Neuronal stem cell (in vitro differentiated cells): ENCODE measurements around the gene MEGF8.

ENCODE experiments used
- DNase-seq: peaks from one replicate; pipeline ENCODE4 v3.0.0-alpha.2; 2013; ENCODE audit warnings: low spot score
- H2AFZ ChIP-seq: one replicate; pipeline ENCODE4 v1.6.1; 2013; ENCODE audit warnings: mild to moderate bottlenecking, low read length, inconsistent platforms
- H2AK5ac ChIP-seq: 2 replicates; pipeline ENCODE4 v1.6.1; 2013; ENCODE audit warnings: low read depth, mild to moderate bottlenecking, inconsistent platforms, low read length, moderate library complexity, mixed read lengths
- H2BK120ac ChIP-seq: 2 replicates; pipeline ENCODE4 v1.6.1; 2013; ENCODE audit warnings: low read depth, mild to moderate bottlenecking, inconsistent platforms, low read length, moderate library complexity, mixed read lengths
- H2BK12ac ChIP-seq: one replicate; pipeline ENCODE4 v1.6.1; 2013; ENCODE audit warnings: low read length, inconsistent platforms
- H2BK15ac ChIP-seq: 2 replicates; pipeline ENCODE4 v1.6.1; 2013; ENCODE audit warnings: mild to moderate bottlenecking, low read length, inconsistent platforms, mixed read lengths
- H2BK5ac ChIP-seq: one replicate; pipeline ENCODE4 v1.6.1; 2013; ENCODE audit warnings: inconsistent platforms, mild to moderate bottlenecking, low read length, moderate library complexity
- H3K14ac ChIP-seq: one replicate; pipeline ENCODE4 v1.6.1; 2013; ENCODE audit warnings: low read length, inconsistent platforms
- H3K18ac ChIP-seq: 2 replicates; pipeline ENCODE4 v1.6.1; 2013; ENCODE audit warnings: low read length, inconsistent platforms
- H3K23ac ChIP-seq: 2 replicates; pipeline ENCODE4 v1.6.1; 2013; ENCODE audit warnings: low read depth, mild to moderate bottlenecking, mixed read lengths, low read length, inconsistent platforms; ENCODE audit not compliant: poor library complexity
- H3K27ac ChIP-seq: replicated peaks from 3 replicates; pipeline ENCODE4 v1.5.1; 2013; ENCODE audit warnings: low read length, inconsistent platforms
- H3K27me3 ChIP-seq, 3 experiments: 2 replicates each; pipeline ENCODE4 v1.6.1; 2013; ENCODE audit warnings: low read length in 3 of 3, mild to moderate bottlenecking in 2 of 3, inconsistent platforms in 1 of 3, low read depth in 1 of 3, mixed read lengths in 1 of 3, moderate library complexity in 1 of 3; ENCODE audit not compliant: control insufficient read depth in 3 of 3, insufficient read depth in 3 of 3
- H3K36me3 ChIP-seq, 2 donors: replicated peaks in 1 of 2; 2 replicates each; pipeline ENCODE4 v1.6.1; 2013; ENCODE audit warnings: low read length in 2 of 2; ENCODE audit not compliant: control insufficient read depth in 2 of 2, insufficient read depth in 2 of 2
- H3K4ac ChIP-seq: 2 replicates; pipeline ENCODE4 v1.6.1; 2013; ENCODE audit warnings: inconsistent platforms, mild to moderate bottlenecking, low read length, moderate library complexity
- H3K4me1 ChIP-seq, 2 donors: 1 replicate in 1 of 2; 2 replicates in 1 of 2; pipeline ENCODE4 v1.6.1; 2013; ENCODE audit warnings: low read length in 2 of 2, low read depth in 1 of 2; ENCODE audit not compliant: control insufficient read depth in 2 of 2, insufficient read depth in 1 of 2
- H3K4me2 ChIP-seq: one replicate; pipeline ENCODE4 v1.6.1; 2013; ENCODE audit warnings: mild to moderate bottlenecking, low read length, inconsistent platforms; ENCODE audit not compliant: insufficient read depth, poor library complexity, severe bottlenecking
- H3K4me3 ChIP-seq, 2 donors: 2 replicates each; pipeline ENCODE4 v1.5.1; 2013; ENCODE audit warnings: low read length in 2 of 2, mild to moderate bottlenecking in 2 of 2, inconsistent platforms in 1 of 2, moderate library complexity in 1 of 2
- H3K79me1 ChIP-seq: one replicate; pipeline ENCODE4 v1.6.1; 2013; ENCODE audit warnings: low read depth, mild to moderate bottlenecking, inconsistent platforms, low read length, moderate library complexity
- H3K9ac ChIP-seq: one replicate; pipeline ENCODE4 v1.6.1; 2013; ENCODE audit warnings: mild to moderate bottlenecking, low read depth, low read length, inconsistent platforms; ENCODE audit not compliant: poor library complexity
- H3K9me3 ChIP-seq, 2 donors: replicated peaks in 1 of 2; 2 replicates each; pipeline versions ENCODE3 to v1.6.1; 2013; ENCODE audit warnings: low read length in 2 of 2, mild to moderate bottlenecking in 2 of 2, inconsistent platforms in 1 of 2, low read depth in 1 of 2, mixed read lengths in 1 of 2, moderate library complexity in 1 of 2; ENCODE audit not compliant: control insufficient read depth in 2 of 2, insufficient read depth in 1 of 2
- H4K8ac ChIP-seq: one replicate; pipeline ENCODE4 v1.6.1; 2013; ENCODE audit warnings: low read depth, mild to moderate bottlenecking, inconsistent platforms, low read length, moderate library complexity
- H4K91ac ChIP-seq: one replicate; pipeline ENCODE4 v1.6.1; 2013; ENCODE audit warnings: low read length, low read depth, mild to moderate bottlenecking, inconsistent platforms; ENCODE audit not compliant: poor library complexity
- WGBS, 2 donors: extraction: QIAGEN DNeasy Blood & Tissue Kit; methylation state at CpG; one replicate each; pipeline ENCODE4 v1.1.7; 2013; ENCODE audit warnings: missing lambda C conversion rate in 2 of 2, mixed read lengths in 1 of 2; ENCODE audit not compliant: insufficient read length in 2 of 2, insufficient replicate concordance in 1 of 2; ENCODE audit errors: extremely low coverage in 2 of 2; 5-methylcytosine and 5-hydroxymethylcytosine counted together

The MEGF8 gene

GRCh38 chr19:42369433-42370067 lies 44.1 kb downstream of the MEGF8 start:
- H3K79me1 ChIP-seq: peaks cover 2% of the 10 kb centered on the region
- H3K18ac ChIP-seq: peak overlapping the region; percentile 61
- H4K8ac ChIP-seq: no peak overlapping the region
- H2BK5ac ChIP-seq: no peak overlapping the region
- no peak for DNase-seq
- H3K14ac ChIP-seq: peak overlapping the region; percentile 75
- peaks cover 0 to 2% of the 10 kb centered on the region in 2 donors for H3K9me3 ChIP-seq
- peak overlapping the region; percentile 68 for H3K23ac ChIP-seq
- no peak overlapping the region for H2AFZ ChIP-seq
- WGBS, 2 donors: no CpG with 5 or more reads among the region's 27 CpGs
- peaks cover 5 to 61% of the 10 kb centered on the region in 2 donors for H3K36me3 ChIP-seq
- H3K4me2 ChIP-seq: no peak overlapping the region
- H3K27me3 ChIP-seq: no peaks in the 10 kb centered on the region
- no peak overlapping the region for H2BK15ac ChIP-seq
- peak overlapping the region; percentile 49 for H2AK5ac ChIP-seq
- H2BK120ac ChIP-seq: no peak overlapping the region
- H3K4me1 ChIP-seq: peaks cover 8 to 9% of the 10 kb centered on the region in 2 donors
- H4K91ac ChIP-seq: no peak overlapping the region
- no peak overlapping the region for H2BK12ac ChIP-seq
- H3K4me3 ChIP-seq: peak overlapping the region in 1 of 2 donors; percentile 5
- peak overlapping the region; percentile 30 for H3K4ac ChIP-seq
- H3K9ac ChIP-seq: no peak overlapping the region
- no peak overlapping the region for H3K27ac ChIP-seq

GRCh38 chr19:42370068-42370520 lies 44.7 kb downstream of the MEGF8 start:
- no peak overlapping the region for H2BK5ac ChIP-seq
- DNase-seq: no peak
- no peak overlapping the region for H2BK12ac ChIP-seq
- H3K27me3 ChIP-seq: no peaks in the 10 kb centered on the region
- peaks cover 2% of the 10 kb centered on the region for H3K79me1 ChIP-seq
- no peak overlapping the region for H3K4ac ChIP-seq
- H3K14ac ChIP-seq: no peak overlapping the region
- no peak overlapping the region for H2AK5ac ChIP-seq
- H2AFZ ChIP-seq: no peak overlapping the region
- no peak overlapping the region for H4K91ac ChIP-seq
- no peak overlapping the region for H2BK15ac ChIP-seq
- H3K9ac ChIP-seq: no peak overlapping the region
- H4K8ac ChIP-seq: no peak overlapping the region
- H3K23ac ChIP-seq: no peak overlapping the region
- peak overlapping the region; percentile 80 for H3K18ac ChIP-seq
- no CpG with 5 or more reads among the region's 9 CpGs for WGBS, 2 donors
- peaks cover 5 to 61% of the 10 kb centered on the region in 2 donors for H3K36me3 ChIP-seq
- no peak overlapping the region for H3K4me3 ChIP-seq
- peaks cover 0 to 2% of the 10 kb centered on the region in 2 donors for H3K9me3 ChIP-seq
- H2BK120ac ChIP-seq: no peak overlapping the region
- peaks cover 8 to 9% of the 10 kb centered on the region in 2 donors for H3K4me1 ChIP-seq
- no peak overlapping the region for H3K4me2 ChIP-seq
- H3K27ac ChIP-seq: no peak overlapping the region

DNA sequence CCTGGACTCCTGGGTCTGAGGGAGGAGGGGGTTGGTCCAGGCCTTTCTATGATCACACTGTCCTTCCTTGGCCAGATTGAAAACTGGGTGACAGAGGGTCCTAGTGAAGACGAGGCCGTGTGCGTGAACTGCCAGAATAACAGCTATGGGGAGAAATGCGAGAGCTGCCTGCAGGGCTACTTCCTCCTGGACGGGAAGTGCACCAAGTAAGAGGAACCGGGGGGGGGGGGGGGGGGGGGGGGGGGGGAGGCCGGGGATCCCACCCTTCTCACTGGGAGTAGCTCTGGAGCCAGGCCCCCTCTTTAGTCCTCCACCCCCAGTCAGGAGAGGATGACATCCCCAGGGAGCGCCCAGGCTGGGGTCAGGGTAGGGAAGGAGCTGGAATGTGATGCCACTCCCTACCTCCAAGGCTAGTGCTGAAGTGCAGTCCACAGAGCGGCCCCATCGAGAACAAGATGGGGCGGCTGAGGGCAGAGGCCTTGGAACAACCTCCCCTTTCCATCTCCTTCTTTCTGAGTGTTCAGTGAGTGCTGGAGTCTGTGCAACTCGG lies 45.3 kb downstream of the MEGF8 start:
- peaks cover 0 to 2% of the 10 kb centered on the region in 2 donors for H3K9me3 ChIP-seq
- H3K23ac ChIP-seq: no peak overlapping the region
- peak overlapping the region; percentile 43 for H4K8ac ChIP-seq
- H3K9ac ChIP-seq: no peak overlapping the region
- no peak overlapping the region for H3K14ac ChIP-seq
- no peak overlapping the region for H2BK120ac ChIP-seq
- H3K27me3 ChIP-seq: no peaks in the 10 kb centered on the region
- no peak overlapping the region for H2AK5ac ChIP-seq
- H3K36me3 ChIP-seq: peaks cover 6 to 64% of the 10 kb centered on the region in 2 donors
- no peak overlapping the region for H3K4me3 ChIP-seq
- no peak overlapping the region for H2BK12ac ChIP-seq
- H2AFZ ChIP-seq: no peak overlapping the region
- H4K91ac ChIP-seq: no peak overlapping the region
- no peak overlapping the region for H3K4ac ChIP-seq
- no peak overlapping the region for H2BK15ac ChIP-seq
- H3K4me2 ChIP-seq: no peak overlapping the region
- H3K79me1 ChIP-seq: peaks cover 2% of the 10 kb centered on the region
- no peak for DNase-seq
- no CpG with 5 or more reads among the region's 12 CpGs for WGBS, 2 donors
- no peak overlapping the region for H2BK5ac ChIP-seq
- peaks cover 8 to 9% of the 10 kb centered on the region in 2 donors for H3K4me1 ChIP-seq
- H3K18ac ChIP-seq: peak overlapping the region; percentile 80
- H3K27ac ChIP-seq: no peak overlapping the region

DNA sequence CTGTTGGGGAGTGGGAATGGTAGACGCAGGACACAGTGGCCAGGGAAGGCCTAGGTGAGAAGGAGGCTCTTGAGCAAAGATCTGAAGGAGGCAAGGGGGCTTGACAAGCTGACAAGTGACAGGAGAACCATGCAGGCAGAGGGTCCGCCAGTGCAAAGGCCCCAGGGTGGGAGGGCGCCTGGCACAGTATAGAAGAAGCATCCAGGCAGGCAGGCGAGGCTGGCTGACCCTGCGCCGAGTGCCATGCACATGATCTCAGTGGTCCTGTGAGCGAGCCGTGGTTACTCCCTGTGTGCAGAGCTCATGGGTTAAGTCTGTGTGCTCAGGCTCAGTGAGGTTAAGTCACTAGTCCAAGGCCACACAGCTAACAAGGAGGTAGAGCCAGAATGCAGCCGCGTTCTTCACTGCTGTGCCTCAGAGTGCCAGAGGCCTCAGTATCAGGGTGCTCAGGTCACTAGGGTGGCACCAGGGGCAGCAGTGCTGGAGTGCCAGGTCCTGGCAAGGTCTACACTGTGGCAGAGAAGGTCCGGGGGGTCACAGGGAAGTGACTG lies 49.5 kb downstream of the MEGF8 start:
- peak overlapping the region; percentile 39 for H3K23ac ChIP-seq
- peaks cover 3% of the 10 kb centered on the region for H3K79me1 ChIP-seq
- peaks cover 4 to 48% of the 10 kb centered on the region in 2 donors for H3K36me3 ChIP-seq
- peak overlapping the region; percentile 73 for H2BK12ac ChIP-seq
- DNase-seq: no peak
- H4K8ac ChIP-seq: no peak overlapping the region
- H3K4me2 ChIP-seq: no peak overlapping the region
- H3K18ac ChIP-seq: peak overlapping the region; percentile 30
- H3K9ac ChIP-seq: peak overlapping the region; percentile 64
- peaks cover 0 to 9% of the 10 kb centered on the region in 2 donors for H3K9me3 ChIP-seq
- H3K4ac ChIP-seq: no peak overlapping the region
- no CpG with 5 or more reads among the region's 11 CpGs for WGBS, 2 donors
- no peaks in the 10 kb centered on the region for H3K27me3 ChIP-seq
- H2BK15ac ChIP-seq: no peak overlapping the region
- no peak overlapping the region for H2BK120ac ChIP-seq
- H3K4me1 ChIP-seq: peaks cover 5 to 11% of the 10 kb centered on the region in 2 donors
- no peak overlapping the region for H3K4me3 ChIP-seq
- peak overlapping the region; percentile 82 for H3K14ac ChIP-seq
- H2AK5ac ChIP-seq: no peak overlapping the region
- no peak overlapping the region for H2BK5ac ChIP-seq
- H2AFZ ChIP-seq: no peak overlapping the region
- H3K27ac ChIP-seq: no peak overlapping the region
- no peak overlapping the region for H4K91ac ChIP-seq
